IMR-90 (cell line): ENCODE data around the gene PDE4C. TPM values are rescaled to one million over a fixed set of nuclear protein-coding genes. Genes with fewer than 3 reads are reported as not detected.
A peak's percentile ranks its signal among the peaks of the same experiment; 100 is the strongest.

Experiments
- ATAC-seq: fragments of 200-7000 bp; cut with Tn5 transposase; 2 replicates; pipeline ENCODE4 v1.9.1; 2020; ENCODE audit warnings: low read depth, mild to moderate bottlenecking, moderate library complexity
- BruUV-seq: library from RNA; stranded (reverse); fragments of 400-500 nt; replicated peaks from 2 replicates; lab custom pipeline; 2021; lab: Mats Ljungman, UMichigan
- CTCF ChIA-PET: fragments of 300-600 bp; formaldehyde crosslinking; extraction: SDS; loops from one replicate; lab custom pipeline; 2021; ENCODE audit warnings: antibody characterized with exemption; lab: Yijun Ruan, JAX
- POLR2A ChIA-PET: fragments of 300-600 bp; sonication (Branson Sonifier 250); formaldehyde crosslinking; loops from one replicate; lab custom pipeline; 2022; ENCODE audit warnings: antibody characterized with exemption; ENCODE audit not compliant: unreplicated experiment; lab: Charles Lee
- DNase-seq: peaks from one replicate; pipeline ENCODE4 v3.0.0; 2013
- H2AFZ ChIP-seq: replicated peaks from 2 replicates; pipeline ENCODE3; 2013; ENCODE audit warnings: low read length, mild to moderate bottlenecking; ENCODE audit not compliant: poor library complexity
- H2AK5ac ChIP-seq: 2 replicates; pipeline ENCODE4 v1.6.1; 2013; ENCODE audit warnings: low read depth, low read length, inconsistent platforms
- H2AK9ac ChIP-seq: replicated peaks from 2 replicates; pipeline ENCODE3; 2013; ENCODE audit warnings: mild to moderate bottlenecking, low read depth, low read length, moderate library complexity; ENCODE audit not compliant: poor library complexity
- H2BK120ac ChIP-seq: 2 replicates; pipeline ENCODE4 v1.6.1; 2013; ENCODE audit warnings: low read depth, low read length, inconsistent platforms
- H2BK15ac ChIP-seq: 3 replicates; pipeline ENCODE4 v1.6.1; 2013; ENCODE audit warnings: low read depth, low read length, inconsistent platforms
- H2BK20ac ChIP-seq: 2 replicates; pipeline ENCODE4 v1.6.1; 2013; ENCODE audit warnings: low read depth, mild to moderate bottlenecking, inconsistent platforms, low read length, moderate library complexity
- H2BK5ac ChIP-seq: 2 replicates; pipeline ENCODE4 v1.6.1; 2013; ENCODE audit warnings: mild to moderate bottlenecking, low read depth, low read length, inconsistent platforms; ENCODE audit not compliant: poor library complexity, severe bottlenecking
- H3K14ac ChIP-seq: replicated peaks from 2 replicates; pipeline ENCODE4 v1.6.1; 2013; ENCODE audit warnings: low read depth, low read length, inconsistent platforms
- H3K18ac ChIP-seq: 2 replicates; pipeline ENCODE4 v1.6.1; 2013; ENCODE audit warnings: low read depth, low read length, control low read depth
- H3K23ac ChIP-seq: 2 replicates; pipeline ENCODE4 v1.6.1; 2013; ENCODE audit warnings: low read depth, low read length, inconsistent platforms
- H3K27ac ChIP-seq: 2 replicates; pipeline ENCODE4 v1.5.1; 2013; ENCODE audit warnings: mild to moderate bottlenecking, control low read depth, low read length; ENCODE audit not compliant: insufficient read depth
- H3K27me3 ChIP-seq: 2 replicates; pipeline ENCODE4 v1.6.1; 2013; ENCODE audit warnings: low read length; ENCODE audit not compliant: control insufficient read depth, insufficient read depth
- H3K36me3 ChIP-seq: 2 replicates; pipeline ENCODE4 v1.6.1; 2013; ENCODE audit warnings: low read length, mixed read lengths; ENCODE audit not compliant: control insufficient read depth, insufficient read depth
- H3K4ac ChIP-seq: 2 replicates; pipeline ENCODE4 v1.6.1; 2013; ENCODE audit warnings: low read depth, low read length, inconsistent platforms
- H3K4me1 ChIP-seq: 2 replicates; pipeline ENCODE4 v1.6.1; 2013; ENCODE audit warnings: low read length, mixed read lengths; ENCODE audit not compliant: control insufficient read depth, insufficient read depth
- H3K4me2 ChIP-seq: 2 replicates; pipeline ENCODE4 v1.6.1; 2013; ENCODE audit warnings: low read depth, mild to moderate bottlenecking, control low read depth, low read length, moderate library complexity
- H3K4me3 ChIP-seq: 2 replicates; pipeline ENCODE4 v1.5.1; 2013; ENCODE audit warnings: low read depth, mild to moderate bottlenecking, control low read depth, low read length, moderate library complexity; ENCODE audit not compliant: insufficient read depth
- H3K56ac ChIP-seq: 2 replicates; pipeline ENCODE4 v1.6.1; 2013; ENCODE audit warnings: low read length, inconsistent platforms; ENCODE audit not compliant: insufficient read depth; ENCODE audit errors: extremely low read depth
- H3K79me1 ChIP-seq, 2 experiments: 2 replicates each; pipeline ENCODE4 v1.6.1; 2013; ENCODE audit warnings: low read length in 2 of 2, inconsistent platforms in 1 of 2, low read depth in 1 of 2
- H3K9ac ChIP-seq: 2 replicates; pipeline ENCODE4 v1.6.1; 2013; ENCODE audit warnings: low read depth, low read length, control low read depth
- H3K9me1 ChIP-seq: 2 replicates; pipeline ENCODE4 v1.6.1; 2013; ENCODE audit warnings: low read length, inconsistent platforms; ENCODE audit not compliant: insufficient read depth
- H3K9me3 ChIP-seq: 2 replicates; pipeline ENCODE4 v1.6.1; 2013; ENCODE audit warnings: low read length; ENCODE audit not compliant: control insufficient read depth, insufficient read depth
- H4K20me1 ChIP-seq: 2 replicates; pipeline ENCODE4 v1.6.1; 2013; ENCODE audit warnings: low read length, inconsistent platforms; ENCODE audit not compliant: insufficient read depth
- H4K5ac ChIP-seq: 2 replicates; pipeline ENCODE4 v1.6.1; 2013; ENCODE audit warnings: mild to moderate bottlenecking, low read depth, low read length, control low read depth
- H4K8ac ChIP-seq, 2 experiments: 2 replicates each; pipeline ENCODE4 v1.6.1; 2013; ENCODE audit warnings: low read depth in 2 of 2, low read length in 2 of 2, control low read depth in 1 of 2, inconsistent platforms in 1 of 2
- H4K91ac ChIP-seq: 2 replicates; pipeline ENCODE4 v1.6.1; 2013; ENCODE audit warnings: low read depth, low read length, inconsistent platforms; ENCODE audit not compliant: insufficient read depth
- BHLHE40 ChIP-seq: fragments of 150-350 bp; IDR thresholded peaks from 2 replicates; pipeline ENCODE4 v1.6.1; 2016; ENCODE audit warnings: mild to moderate bottlenecking, low read depth, low read length
- CEBPB ChIP-seq: IDR thresholded peaks from 2 replicates; pipeline ENCODE4 v1.6.1; 2012; ENCODE audit warnings: low read depth, low read length, improper control_type of control experiment
- CHD1 ChIP-seq: IDR thresholded peaks from 2 replicates; pipeline ENCODE4 v1.6.1; 2012; ENCODE audit warnings: low read depth, low read length, improper control_type of control experiment
- FOS ChIP-seq: fragments of 150-350 bp; IDR thresholded peaks from 2 replicates; pipeline ENCODE4 v1.6.1; 2016; ENCODE audit warnings: low read depth, low read length
- MAFK ChIP-seq: IDR thresholded peaks from 2 replicates; pipeline ENCODE4 v1.6.1; 2012; ENCODE audit warnings: low read depth, low read length, improper control_type of control experiment
- MAZ ChIP-seq: IDR thresholded peaks from 2 replicates; pipeline ENCODE4 v1.6.1; 2012; ENCODE audit warnings: low read depth, mild to moderate bottlenecking, low read length, improper control_type of control experiment, moderate library complexity, borderline replicate concordance
- MXI1 ChIP-seq: IDR thresholded peaks from 2 replicates; pipeline ENCODE4 v1.6.1; 2012; ENCODE audit warnings: low read depth, mild to moderate bottlenecking, low read length, moderate library complexity, borderline replicate concordance
- NFE2L2 ChIP-seq: fragments of 150-350 bp; IDR thresholded peaks from 2 replicates; pipeline ENCODE4 v1.6.1; 2016; ENCODE audit warnings: low read depth, mild to moderate bottlenecking, low read length
- POLR2A ChIP-seq: IDR thresholded peaks from 2 replicates; pipeline ENCODE4 v1.6.1; 2012; ENCODE audit warnings: mild to moderate bottlenecking, low read depth, low read length
- RAD21 ChIP-seq: IDR thresholded peaks from 2 replicates; pipeline ENCODE4 v1.6.1; 2012; ENCODE audit warnings: low read length, improper control_type of control experiment
- RCOR1 ChIP-seq: IDR thresholded peaks from 2 replicates; pipeline ENCODE4 v1.6.1; 2012; ENCODE audit warnings: mild to moderate bottlenecking, low read length, improper control_type of control experiment; ENCODE audit not compliant: insufficient replicate concordance
- RFX5 ChIP-seq: IDR thresholded peaks from 2 replicates; pipeline ENCODE4 v1.8.0; 2012; ENCODE audit warnings: low read depth, mild to moderate bottlenecking, low read length, moderate library complexity
- SMC3 ChIP-seq: fragments of 150-350 bp; IDR thresholded peaks from 2 replicates; pipeline ENCODE4 v1.6.1; 2016; ENCODE audit warnings: low read depth, mild to moderate bottlenecking, antibody characterized with exemption, low read length, moderate library complexity
- WGBS, 2 experiments: methylation state at CpG; one replicate each; pipeline versions ENCODE4 v1.1.5 to v1.1.7; 2013; ENCODE audit warnings: missing lambda C conversion rate in 2 of 2; ENCODE audit not compliant: insufficient read length in 1 of 2; ENCODE audit errors: extremely low coverage in 2 of 2; 5-methylcytosine and 5-hydroxymethylcytosine counted together
- dilution Hi-C: fragments of 300-500 bp; cut with HindIII; formaldehyde crosslinking; loops from one replicate; pipeline ENCODE4 v1.14.3; 2018; ENCODE audit warnings: low sequenced_read_pairs; ENCODE audit not compliant: unreplicated experiment
- in situ Hi-C: fragments of 300-500 bp; cut with MboI; formaldehyde crosslinking; loops from 3 replicates; pipeline ENCODE4 v1.14.3; 2019; ENCODE audit warnings: low sequenced_read_pairs, inconsistent platforms, mixed read lengths
- intact Hi-C: fragments of 100-400 bp; cut with micrococcal nuclease; formaldehyde crosslinking; loops from 2 replicates; pipeline ENCODE4 v1.10.0; 2022
- polyA plus RNA-seq, 3 experiments: library from polyadenylated mRNA; depleted of rRNA; stranded (reverse); fragments of >200 nt; gene quantifications; 2 replicates each; pipeline ENCODE4 v1.2.3, GENCODE V29; 2012; ENCODE audit warnings: low replicate concordance in 1 of 3
- total RNA-seq: library from RNA; depleted of rRNA; stranded (reverse); fragments of >200 nt; gene quantifications from 2 replicates; pipeline ENCODE4 v1.2.3, GENCODE V29; 2012
- TF ChIP-seq, protein P1 (sequence below): conservative IDR thresholded peaks from 2 replicates; pipeline ENCODE4 v1.5.1; 2012; ENCODE audit warnings: mild to moderate bottlenecking, low read depth, low read length, improper control_type of control experiment
- TF ChIP-seq, protein P2 (sequence below): fragments of 150-350 bp; IDR thresholded peaks from 2 replicates; pipeline ENCODE4 v1.6.1; 2017; ENCODE audit warnings: mild to moderate bottlenecking, antibody characterized with exemption, low read length, low read depth
- TF ChIP-seq, protein P3 (sequence below): fragments of 150-350 bp; IDR thresholded peaks from 2 replicates; pipeline ENCODE4 v1.6.1; 2016; ENCODE audit warnings: low read depth, mild to moderate bottlenecking, low read length, moderate library complexity, borderline replicate concordance

PDE4C gene
- total and polyA plus RNA-seq, 2 of the 4 experiments (the other 2 are of a cell fraction), result 0.18 to 0.24 TPM

DNA sequence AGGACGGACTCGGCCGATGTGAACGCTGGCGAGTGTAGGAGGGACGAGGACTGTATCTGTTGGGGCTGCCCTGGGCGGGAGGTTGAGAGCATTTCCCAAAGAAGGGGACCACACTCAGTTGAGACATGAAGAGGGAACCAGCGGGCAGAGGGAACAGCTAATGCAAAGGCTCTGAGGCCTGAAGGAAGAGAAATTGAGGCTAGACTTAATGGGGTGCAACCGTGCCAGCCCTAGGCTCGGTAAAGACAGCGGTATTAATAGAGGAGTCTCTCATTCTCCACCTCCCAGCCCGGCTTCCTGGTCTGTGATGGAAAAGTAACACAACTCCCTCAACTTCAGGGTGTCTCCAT is 32.1 kb downstream of the PDE4C start:
- TF ChIP-seq BHLHE40 (no peak), MXI1 (no peak), MAZ (no peak), CEBPB (no peak), POLR2A (no peak), SMC3 (no peak), CHD1 (no peak), RAD21 (no peak), MAFK (no peak), RCOR1 (no peak), RFX5 (no peak), NFE2L2 (no peak), FOS (no peak)
- TF ChIP-seq, protein P1, sequence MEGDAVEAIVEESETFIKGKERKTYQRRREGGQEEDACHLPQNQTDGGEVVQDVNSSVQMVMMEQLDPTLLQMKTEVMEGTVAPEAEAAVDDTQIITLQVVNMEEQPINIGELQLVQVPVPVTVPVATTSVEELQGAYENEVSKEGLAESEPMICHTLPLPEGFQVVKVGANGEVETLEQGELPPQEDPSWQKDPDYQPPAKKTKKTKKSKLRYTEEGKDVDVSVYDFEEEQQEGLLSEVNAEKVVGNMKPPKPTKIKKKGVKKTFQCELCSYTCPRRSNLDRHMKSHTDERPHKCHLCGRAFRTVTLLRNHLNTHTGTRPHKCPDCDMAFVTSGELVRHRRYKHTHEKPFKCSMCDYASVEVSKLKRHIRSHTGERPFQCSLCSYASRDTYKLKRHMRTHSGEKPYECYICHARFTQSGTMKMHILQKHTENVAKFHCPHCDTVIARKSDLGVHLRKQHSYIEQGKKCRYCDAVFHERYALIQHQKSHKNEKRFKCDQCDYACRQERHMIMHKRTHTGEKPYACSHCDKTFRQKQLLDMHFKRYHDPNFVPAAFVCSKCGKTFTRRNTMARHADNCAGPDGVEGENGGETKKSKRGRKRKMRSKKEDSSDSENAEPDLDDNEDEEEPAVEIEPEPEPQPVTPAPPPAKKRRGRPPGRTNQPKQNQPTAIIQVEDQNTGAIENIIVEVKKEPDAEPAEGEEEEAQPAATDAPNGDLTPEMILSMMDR, result no peak
- TF ChIP-seq, protein P2, sequence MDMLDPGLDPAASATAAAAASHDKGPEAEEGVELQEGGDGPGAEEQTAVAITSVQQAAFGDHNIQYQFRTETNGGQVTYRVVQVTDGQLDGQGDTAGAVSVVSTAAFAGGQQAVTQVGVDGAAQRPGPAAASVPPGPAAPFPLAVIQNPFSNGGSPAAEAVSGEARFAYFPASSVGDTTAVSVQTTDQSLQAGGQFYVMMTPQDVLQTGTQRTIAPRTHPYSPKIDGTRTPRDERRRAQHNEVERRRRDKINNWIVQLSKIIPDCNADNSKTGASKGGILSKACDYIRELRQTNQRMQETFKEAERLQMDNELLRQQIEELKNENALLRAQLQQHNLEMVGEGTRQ, result no peak
- TF ChIP-seq, protein P3, sequence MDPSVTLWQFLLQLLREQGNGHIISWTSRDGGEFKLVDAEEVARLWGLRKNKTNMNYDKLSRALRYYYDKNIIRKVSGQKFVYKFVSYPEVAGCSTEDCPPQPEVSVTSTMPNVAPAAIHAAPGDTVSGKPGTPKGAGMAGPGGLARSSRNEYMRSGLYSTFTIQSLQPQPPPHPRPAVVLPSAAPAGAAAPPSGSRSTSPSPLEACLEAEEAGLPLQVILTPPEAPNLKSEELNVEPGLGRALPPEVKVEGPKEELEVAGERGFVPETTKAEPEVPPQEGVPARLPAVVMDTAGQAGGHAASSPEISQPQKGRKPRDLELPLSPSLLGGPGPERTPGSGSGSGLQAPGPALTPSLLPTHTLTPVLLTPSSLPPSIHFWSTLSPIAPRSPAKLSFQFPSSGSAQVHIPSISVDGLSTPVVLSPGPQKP, result no peak
- Histone ChIP-seq H2AK5ac (0 out of 2 replicates have a peak overlapping the region, but pooled peaks have one; percentile 24), H3K27me3 (no peaks in the 10 kb centered on the region), H2AK9ac (peak overlapping the region; percentile 77), H3K27ac (no peak overlapping the region), H3K56ac (no peak overlapping the region), H2BK15ac (no peak overlapping the region), H3K4ac (no peak overlapping the region), H4K91ac (no peak overlapping the region), H3K9ac (no peak overlapping the region), H4K5ac (no peak overlapping the region), H3K4me2 (peak overlapping the region; percentile 90), H3K79me1 (peaks cover 7 to 15% of the 10 kb centered on the region in 2 experiments; a peak in 3 of 4 replicates), H3K4me3 (peak overlapping the region; percentile 55), H3K4me1 (peaks cover 8% of the 10 kb centered on the region), H3K14ac (no peak overlapping the region), H3K36me3 (peaks cover 25% of the 10 kb centered on the region), H2BK5ac (no peak overlapping the region), H3K9me3 (no peaks in the 10 kb centered on the region), H2BK120ac (no peak overlapping the region), H4K8ac (no peak overlapping the region), H3K23ac (no peak overlapping the region; the same call in 1 of the 2 replicates), H3K18ac (no peak overlapping the region), H3K9me1 (peaks cover 8% of the 10 kb centered on the region; the same call in 1 of the 2 replicates), H2BK20ac (no peak overlapping the region), H2AFZ (peak overlapping the region; percentile 97), H4K20me1 (peaks cover 8% of the 10 kb centered on the region)
- in situ Hi-C loops (loop anchor here (10.0 kb wide), 2 partner anchors 131 to 221 kb away; partner anchors contain the start of genes LSM4 and SSBP4), intact Hi-C loops (no loop called here), dilution Hi-C loops (no loop called here)
- ChIA-PET CTCF (no interaction called here), POLR2A (no interaction called here)
- no peak for ATAC-seq
- no TSS peak for BruUV-seq
- DNase-seq, result no peak
- 58% methylated on average over 7 of the region's 12 CpGs; no CpG with 5 or more reads in 1 of the 2 experiments for WGBS, 2 experiments
